Stimulated activated CD8-positive, alpha-beta memory T cell treated with anti-CD3 and anti-CD28 coated beads, Interleukin-4, amount 100 ng/mL, for 48 hours (primary cell): Measurements from ENCODE around the gene C5orf63.
A peak's percentile ranks its signal among the peaks of the same experiment; 100 is the strongest.
"Not testable (repeated sequence)": the region's sequence is repeated elsewhere in the genome, so short reads cannot be mapped to it uniquely, and the experiment has no call there.

Experiments
- DNase-seq: peaks from one replicate; pipeline ENCODE4 v3.0.0-alpha.2; 2020

The C5orf63 gene

DNA sequence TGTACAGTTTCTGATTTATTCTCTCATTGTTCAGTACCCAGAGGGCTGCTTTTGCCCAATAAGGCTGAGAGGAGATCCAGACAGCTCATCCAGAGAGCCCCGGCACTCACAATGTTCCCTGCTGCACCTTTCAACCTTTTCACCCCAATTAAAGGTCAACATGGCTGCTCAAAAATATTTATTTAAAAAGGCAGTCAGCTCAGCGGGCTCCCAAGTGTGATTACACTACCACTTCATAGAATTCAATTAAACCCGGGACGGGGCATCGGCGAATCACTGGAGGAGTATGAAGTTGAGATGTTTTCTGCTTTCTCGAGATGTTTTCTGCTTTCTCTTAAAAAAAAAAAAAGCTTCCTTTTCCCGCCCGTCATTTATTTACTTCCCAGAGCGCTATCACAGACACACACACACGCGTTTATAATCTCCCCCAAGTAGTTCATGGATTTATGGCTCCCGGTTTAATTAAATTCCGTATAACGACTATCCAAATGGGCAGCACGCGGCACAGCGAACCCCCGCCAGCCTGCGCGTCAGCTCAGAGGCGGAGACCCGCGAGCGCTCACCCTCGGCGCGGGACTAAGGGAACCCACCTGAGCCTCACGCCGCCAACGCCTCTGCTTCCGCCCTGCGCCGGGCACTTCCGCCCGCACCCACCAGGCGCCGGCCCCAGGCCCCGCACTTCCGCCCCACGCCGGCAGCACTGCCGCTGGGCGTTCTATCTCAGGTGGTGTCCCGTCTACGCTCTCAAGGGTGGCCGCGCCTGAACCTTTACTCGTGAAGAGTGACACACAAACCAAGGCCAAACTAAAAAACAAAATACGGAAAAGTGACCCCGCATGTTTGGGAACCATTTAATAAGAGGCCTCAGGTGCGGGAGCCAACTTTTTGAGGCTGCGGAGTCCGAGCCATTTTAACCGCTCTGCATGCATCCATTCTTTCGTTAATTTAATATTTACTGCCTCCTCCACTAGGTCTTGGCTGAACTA, at the start of gene C5orf63:
Gene C5orf63 (minus strand): TSS at position 642 of the 986 bp plus-strand sequence. CDS start 14,507 bp downstream, outside the sequence.
- peak; percentile 79 for DNase-seq

DNA sequence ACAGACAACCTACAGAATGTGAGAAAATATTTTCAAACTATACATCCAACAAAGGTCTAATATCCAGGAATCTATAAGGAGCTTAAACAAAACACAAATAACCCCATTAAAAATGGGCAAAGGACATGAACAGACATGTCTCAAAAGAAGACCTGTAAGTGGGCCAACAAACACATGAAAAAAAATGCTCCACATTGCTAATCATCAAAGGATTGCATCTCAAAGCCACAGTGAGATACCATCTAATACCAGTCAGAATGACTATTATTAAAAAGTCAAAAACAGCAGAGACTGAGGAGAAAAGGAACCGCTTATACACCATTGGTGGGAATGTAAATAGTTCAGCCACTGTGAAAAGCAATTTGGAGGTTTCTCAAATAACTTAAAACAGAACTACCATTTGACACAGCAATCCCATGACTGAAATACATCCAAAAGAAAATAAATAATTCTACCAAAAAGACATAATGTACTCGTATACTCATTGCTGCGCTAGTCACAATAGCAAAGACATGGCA, 39.1 kb upstream of the C5orf63 start:
- DNase-seq: no peak

DNA sequence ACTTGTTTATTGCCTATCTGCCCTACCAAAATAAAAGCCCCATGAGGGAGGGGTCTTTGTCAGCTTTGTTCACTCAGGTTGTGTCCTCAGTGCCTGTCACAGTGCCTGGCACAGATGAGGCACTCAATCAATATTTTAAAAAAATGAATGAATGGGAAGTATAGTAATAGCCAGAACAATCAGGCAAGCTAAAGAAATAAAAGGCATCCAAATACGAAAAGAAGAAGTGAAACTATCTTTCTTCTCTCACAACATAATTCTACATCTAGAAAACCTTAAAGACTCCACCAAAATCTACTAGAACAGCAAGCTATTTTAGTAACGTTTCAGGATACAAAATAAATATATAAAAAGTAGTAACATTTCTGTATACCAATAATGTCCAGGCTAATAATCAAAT, 37.8 kb upstream of the C5orf63 start:
- DNase-seq: no peak

DNA sequence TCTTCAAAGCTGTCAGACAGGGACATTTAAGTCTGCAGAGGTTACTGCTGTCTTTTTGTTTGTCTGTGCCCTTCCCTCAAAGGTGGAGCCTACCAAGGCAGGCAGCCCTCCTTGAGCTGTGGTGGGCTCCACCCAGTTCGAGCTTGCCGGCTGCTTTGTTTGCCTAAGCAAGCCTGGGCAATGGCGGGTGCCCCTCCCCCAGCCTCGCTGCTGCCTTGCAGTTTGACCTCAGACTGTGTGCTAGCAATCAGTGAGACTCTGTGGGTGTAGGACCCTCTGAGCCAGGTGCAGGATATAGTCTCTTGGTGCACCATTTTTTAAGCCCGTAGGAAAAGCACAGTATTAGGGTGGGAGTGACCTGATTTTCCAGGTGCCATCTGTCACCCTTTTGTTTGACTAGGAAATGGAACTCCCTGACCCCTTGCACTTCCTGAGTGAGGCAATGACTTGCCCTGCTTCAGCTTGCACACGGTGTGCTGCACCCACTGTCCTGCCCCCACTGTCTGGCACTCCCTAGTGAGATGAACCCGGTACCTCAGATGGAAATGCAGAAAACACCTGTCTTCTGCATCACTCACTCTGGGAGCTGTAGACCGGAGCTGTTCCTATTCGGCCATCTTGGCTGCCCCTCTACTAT, 35.4 kb upstream of the C5orf63 start:
- not testable (repeated sequence) for DNase-seq

DNA sequence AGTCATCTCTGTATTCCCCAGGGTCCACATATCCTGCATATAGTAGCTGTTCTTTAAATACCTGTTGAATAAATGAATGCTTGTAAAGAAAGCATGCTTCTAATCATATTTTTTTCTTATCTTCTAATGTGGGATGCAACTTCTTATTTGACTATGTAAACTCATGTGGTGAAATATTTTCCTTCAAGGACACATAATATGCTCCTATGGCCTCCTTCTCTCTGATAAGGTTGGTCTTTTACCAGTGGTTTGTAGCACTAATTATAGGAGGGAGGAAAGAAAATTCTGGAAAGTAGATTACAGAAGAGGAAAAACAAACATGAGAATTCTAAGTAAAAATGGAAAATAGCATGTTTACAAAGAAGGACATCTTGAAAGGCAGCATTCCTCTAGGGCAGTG, 28.6 kb upstream of the C5orf63 start:
- no peak for DNase-seq

DNA sequence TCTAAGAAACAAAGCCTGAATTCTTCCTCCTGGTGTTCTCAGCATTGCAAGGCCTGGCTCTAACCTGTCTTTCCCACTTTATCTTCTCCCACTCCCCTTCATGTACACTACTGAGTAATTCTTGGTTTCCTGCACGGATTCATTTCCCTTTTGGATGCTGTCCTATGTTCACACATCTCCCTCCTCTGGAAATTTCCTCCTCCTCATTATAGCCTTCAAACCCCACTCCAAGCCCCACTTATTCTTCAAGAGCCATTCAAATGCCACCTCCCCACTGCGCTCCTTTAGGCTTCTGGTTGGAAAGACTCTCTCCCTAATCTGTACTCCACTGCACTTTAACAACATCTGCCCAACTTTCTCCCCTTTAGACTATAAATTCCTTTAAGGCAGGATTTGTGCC, 28.2 kb upstream of the C5orf63 start:
- DNase-seq: no peak

DNA sequence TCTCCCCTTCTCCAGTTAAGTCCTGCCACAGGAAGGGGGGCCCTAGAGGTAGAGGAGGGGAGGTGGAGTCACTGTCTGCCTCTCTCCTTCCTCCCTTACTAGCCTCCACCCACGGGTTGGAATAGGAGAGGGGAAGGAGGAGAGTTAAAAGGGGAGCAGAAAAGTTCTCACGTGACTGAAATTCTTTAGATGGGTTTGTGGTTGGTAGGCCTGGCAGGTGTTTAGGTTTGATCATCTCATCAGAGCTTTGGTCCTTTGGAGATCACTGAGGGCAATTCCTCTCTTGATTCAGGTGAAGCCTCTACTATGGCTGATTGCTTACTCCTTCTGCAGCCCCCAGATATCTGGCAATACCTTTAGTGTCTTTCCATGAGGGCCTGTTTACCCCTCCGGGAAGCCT, 24.9 kb upstream of the C5orf63 start:
- DNase-seq: no peak

DNA sequence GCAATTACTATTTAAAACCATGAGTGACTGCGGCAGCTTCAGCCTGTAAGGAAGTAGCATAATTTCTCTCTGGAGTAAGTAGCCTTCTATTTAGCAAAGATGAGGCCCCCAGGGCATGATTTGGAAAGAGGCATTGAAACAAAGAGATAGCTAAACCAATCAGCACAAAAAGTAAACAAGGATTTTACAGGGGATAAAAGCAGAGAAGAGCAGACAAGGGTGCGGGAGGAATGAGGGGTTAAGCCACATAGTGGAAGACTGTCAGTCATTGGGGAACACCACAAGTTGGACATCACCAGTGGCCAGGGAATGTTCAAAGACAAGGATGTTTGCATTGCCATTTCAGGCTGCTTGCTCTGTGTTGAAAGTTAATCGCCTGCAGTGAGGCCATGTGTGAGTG, 24.0 kb upstream of the C5orf63 start:
- no peak for DNase-seq

DNA sequence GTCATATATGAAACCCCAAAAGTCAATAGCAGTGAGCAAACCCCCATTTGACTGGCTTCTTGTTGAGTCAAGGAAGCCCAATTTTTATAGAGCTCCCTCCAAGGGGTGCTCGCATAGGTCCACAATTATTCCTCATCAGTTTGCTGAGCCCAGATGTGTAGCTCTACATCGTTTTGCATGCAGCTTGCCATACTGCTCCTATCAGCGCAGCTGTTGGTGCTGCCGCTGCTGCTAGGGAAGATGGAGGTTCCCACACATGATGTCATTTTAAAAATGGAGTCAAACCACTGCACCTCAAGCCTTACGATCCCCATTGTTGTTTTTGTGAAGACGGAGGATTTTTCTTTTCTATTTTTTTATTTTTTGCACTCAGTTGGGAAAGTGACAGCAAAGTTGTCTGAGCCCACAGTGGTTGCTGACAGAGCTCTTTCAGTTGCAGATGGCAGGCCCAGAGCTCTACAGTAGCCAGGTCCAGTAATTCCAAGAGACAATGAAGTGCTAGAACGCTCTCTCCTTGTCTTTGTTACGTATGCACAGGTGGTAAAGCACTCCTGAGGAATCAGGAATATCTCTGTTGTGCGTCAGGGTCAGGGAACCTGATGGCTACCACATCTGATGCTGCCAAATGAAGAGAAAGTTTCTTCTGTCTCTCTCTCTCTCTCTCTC, 23.2 kb upstream of the C5orf63 start:
- no peak for DNase-seq

DNA sequence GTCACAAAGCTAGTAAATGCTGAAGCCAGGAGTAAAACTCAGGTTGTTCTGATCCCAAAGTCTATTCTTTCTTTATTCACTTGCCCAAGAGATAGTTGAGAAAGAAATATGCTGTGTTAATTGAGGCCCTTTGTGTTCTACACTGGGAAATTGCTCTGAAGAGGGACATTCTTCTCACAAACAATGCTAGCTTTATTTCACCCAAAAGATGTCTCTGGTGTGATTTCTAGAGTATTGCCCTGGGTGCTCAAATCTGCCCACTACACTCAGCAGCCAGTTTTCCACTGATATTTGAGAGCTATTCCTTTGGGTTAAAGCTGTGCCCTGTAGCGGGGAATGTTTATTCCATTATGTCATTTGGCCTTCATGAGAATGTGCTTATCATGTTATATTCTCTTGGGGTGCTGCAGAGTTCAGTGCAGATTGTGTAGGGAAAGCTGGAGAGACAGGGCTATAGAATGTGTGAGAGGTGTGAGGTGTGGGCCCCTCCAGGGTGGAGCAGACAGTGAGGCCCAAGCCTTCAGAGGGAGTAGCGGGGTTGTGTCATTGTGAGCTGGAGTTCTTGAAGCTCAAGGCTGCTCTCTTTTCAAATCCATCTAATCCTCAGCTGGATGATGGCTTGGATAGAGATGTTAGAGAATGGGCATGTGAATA, 21.0 kb upstream of the C5orf63 start:
- no peak for DNase-seq

DNA sequence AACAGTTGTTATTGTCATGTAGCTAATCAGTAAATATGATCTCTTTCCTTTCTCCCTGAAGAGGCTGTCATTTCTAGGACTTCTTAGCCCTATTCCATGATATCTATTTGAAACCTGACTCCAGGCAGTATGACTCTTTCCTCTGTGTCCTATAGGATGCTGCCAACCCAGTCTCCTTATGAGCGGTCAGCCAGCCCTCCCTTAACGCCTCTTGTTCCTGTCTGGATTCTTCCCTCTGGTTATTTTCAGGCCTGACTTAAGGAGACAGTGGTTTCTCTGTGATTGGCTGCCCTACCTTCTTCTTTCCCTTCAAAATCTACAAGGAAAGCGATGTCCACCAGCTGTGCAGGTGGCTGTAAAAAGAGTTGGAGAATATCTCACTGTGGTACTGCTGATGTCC, 19.4 kb upstream of the C5orf63 start:
- no peak for DNase-seq

DNA sequence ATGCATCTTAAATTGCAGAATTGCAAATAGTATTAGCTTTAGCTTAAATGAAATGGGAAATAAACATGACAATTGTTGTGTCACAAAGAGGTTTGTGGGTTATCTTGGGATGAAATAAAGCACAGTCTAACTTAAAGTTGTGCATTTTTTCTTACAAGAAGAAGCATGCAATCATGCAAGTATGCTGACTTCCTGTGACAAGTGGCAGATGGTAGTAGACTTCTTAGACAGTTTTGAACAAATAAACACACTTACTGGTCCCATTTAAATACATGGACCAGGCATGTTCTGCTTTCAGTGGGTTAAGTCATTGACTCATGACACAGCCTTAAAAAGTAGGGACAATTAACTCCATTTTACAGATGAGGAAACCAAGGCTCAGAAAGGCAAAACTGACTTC, 15.9 kb upstream of the C5orf63 start:
- DNase-seq: no peak

DNA sequence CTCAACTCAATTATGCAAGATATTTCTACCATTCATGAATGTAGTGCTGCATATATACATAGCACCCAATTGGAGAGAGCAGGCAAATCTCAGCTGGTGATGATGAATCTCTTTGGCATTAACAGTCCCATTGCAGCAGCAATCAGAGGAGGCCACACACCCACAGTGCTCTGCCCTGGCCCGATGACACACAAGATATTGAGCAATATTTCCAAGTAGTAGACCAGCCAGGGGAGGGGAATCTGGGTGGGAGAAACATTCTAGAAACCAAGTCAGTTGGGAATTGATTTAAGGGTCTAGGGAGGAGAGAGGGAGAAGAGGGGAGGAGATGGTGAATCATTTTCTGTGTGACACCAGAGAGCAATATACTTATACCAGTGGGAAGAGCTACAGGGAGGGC, 14.9 kb upstream of the C5orf63 start:
- DNase-seq: no peak

DNA sequence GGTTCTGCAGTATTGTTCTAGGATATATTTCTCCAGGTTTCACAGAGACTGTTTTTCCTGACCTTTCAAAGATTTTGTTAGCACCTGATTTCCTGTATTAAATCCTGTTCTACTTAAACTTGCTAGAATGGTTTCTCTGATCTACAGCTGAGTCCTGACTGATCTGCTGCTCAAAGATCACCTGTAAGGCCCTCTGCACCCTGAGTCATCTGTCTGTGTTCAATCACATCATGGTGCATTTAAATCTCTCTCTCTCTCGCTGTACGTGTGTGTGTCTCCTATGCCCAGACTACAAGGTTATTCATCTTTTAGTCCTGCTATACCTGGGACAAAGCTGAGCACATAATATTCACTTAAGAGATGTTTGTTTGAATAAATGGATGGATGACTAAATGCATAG, 13.3 kb upstream of the C5orf63 start:
- no peak for DNase-seq

DNA sequence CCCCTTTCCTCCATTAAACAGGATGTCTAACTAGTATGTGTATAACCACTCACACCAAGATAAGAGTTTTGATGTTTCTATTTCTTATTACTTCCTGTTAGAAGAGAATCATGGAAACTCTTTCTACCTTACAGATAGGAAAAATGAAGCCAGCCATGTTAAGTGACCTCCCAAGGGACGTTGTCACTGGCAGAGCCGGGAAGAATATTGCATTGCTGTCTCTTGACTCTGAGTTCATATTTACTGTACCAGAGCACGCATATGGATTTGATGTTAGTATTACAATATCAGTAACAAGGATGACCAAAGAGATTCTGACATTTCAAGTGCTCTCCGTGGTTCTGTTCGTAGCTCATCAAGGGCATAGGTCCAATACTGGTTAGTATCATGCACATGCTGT, 12.5 kb upstream of the C5orf63 start:
- DNase-seq: no peak

DNA sequence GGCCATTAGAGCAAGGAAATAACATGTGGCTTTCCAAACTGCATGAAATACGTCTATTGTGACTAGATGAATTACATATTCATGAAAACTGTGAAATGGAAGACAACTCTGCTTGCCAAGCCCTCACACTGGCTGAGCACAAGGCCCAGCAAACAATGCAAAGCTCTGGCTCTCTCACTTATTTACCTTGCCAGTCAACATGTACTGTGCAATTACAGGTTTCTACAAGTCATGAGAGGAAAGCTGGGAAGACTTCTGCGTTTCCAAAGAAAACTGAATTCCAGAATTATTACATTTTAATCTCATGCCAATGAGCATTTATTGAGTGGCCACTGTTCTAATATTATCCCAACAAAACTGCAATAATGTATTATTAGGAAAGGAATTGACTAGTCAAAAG, 12.1 kb upstream of the C5orf63 start:
- no peak for DNase-seq

DNA sequence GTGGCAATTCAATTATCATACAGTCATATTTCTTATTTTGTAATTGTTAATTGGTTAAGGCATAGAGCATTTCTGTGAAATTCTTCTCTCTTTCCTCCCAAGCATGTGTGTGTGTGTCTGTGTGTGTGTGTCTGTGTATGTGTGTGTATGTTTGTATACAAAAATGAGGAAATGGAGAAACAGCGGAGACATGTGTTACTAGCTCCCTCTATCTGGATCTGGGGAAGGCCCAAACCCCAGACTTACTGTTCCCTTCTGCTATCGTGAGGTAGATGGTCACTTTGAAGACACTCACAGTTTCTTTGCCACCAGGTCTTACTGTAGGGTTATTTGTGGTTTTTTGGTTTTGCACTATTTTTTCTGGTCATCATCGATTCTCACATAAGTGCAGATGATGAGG, 11.4 kb upstream of the C5orf63 start:
- no peak for DNase-seq

DNA sequence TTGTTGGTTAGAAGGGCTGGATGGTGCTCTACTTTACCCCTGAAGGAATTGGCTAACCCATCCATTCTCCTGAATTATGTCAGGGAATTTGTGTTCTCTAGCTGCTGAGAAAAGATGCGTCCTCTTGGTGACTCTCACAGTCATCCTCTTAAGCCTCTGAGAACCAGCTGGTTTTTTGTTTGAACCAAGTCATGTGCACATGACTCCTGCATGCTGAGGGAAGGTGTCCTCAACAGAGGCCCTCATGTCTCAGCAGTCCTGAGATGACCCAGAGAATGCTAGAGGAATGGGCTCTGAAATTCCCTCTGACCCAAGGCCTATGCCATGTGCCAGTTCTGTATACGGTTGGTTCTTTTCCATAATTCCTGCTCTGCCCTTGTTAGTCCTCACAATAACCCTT, 10.4 kb upstream of the C5orf63 start:
- DNase-seq: no peak

DNA sequence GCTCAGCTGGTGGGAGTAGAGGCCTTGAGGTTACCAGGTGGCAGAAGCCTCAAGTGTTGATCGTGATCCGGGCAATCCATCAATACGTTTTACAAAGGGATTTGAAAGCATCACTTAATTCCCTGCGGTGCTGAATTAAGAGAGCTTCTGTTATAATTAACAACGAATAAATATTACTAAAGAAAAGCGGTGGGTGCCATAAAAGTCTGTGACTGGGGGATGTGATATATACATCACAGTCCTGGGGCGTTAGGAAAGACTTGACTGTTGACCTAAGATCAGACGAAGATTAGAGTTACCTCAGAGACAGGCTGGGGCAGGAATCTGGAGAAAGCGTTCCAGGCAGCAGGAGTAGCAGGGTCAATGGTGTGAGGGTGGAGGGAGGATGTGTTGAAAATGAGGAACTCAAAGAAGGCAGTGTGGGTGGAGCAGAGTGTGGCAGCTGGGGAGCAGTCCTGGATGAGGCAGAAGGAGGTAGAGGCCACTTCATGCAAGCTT, 6.7 kb upstream of the C5orf63 start:
- no peak for DNase-seq

DNA sequence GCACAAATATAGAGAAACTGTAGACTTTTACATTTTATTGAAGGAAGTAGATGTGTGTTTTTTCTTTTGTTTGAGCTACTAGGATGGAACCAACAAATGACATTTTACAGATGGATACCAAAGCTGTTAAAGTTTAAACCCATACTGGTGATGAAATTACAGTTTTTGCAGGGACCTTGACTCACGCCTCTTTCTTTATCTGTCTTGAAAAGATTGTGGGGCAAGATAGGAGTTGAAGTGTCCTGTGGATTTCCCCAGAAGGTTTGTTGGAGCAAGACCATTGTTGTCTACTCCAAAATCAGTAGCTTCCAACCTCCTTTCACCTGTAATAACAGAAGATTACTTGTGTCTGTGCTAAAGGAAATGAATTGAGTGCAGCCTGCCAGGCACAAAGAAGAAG, 4.1 kb upstream of the C5orf63 start:
- no peak for DNase-seq

DNA sequence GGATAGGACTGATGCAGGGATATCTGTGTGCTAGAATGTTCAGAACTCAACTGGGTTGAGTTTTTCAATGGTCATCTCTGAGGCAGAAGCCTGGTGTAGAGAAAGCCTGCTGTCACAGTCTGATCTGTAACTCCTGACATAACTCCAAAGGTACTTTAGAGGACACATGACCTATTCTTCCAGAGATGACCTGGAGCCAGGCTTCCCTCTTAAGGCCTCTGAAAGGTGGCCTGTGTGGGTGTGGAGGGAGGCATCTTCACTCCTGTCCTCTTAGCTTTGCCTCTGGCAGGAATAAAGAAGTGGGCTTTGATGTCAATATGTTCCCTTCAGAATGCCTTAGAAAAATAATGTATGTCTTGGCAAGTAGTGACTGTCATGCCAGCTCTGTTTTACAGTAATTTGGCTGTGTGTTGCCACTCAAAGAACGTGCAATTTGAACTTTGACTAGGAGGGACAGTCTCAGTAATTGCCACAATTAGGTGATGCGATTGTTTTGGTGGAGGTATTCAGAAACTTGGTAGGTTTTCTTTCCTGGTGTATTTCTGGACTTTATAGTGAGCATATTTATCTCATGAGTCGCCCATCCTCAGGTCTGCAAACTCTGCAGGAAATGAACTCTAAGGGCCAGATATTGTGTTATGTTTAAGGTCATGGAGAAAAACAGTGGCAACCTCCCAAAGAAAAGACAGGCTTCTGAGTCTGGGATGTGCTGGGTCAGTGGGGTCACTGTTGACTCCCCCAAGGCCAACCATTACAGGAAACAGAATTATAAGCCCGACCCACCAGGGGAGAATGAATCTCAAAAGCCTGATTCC, 3.2 kb upstream of the C5orf63 start:
- no peak for DNase-seq

DNA sequence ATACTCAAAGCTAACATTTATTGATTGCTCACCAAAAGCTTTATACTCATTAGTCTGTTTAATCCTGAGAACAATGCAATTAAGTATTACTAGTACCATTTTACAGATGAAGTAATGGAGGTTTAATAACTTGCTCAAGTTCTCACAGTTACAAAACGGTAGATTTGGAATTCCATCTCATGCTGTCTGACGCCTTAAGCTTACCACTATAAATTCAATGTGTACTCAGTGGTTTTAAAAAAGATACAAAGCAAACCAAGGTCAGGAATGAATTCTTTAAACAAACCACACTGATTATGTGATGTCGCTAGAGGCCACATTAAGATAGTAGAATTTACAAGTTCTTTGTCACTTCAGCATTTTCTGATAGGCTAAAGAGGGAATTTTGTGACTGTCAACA, 1.2 kb upstream of the C5orf63 start:
- DNase-seq: no peak
